H1 (cell line): Measurements from ENCODE around the gene GRIP1. TPM values are rescaled to one million over a fixed set of nuclear protein-coding genes. Genes with fewer than 3 reads are reported as not detected.

Source experiments
- ASH2L ChIP-seq: fragments of 200-600, 300-600 bp; sonication (generic); IDR thresholded peaks from one replicate; pipeline ENCODE4 v1.7.1; 2017; ENCODE audit warnings: low read length
- SAP30 ChIP-seq: fragments of 300-600 bp; sonication (generic); IDR thresholded peaks from 2 replicates; pipeline ENCODE4 v1.7.1; 2012; ENCODE audit warnings: low read length, moderate library complexity, mild to moderate bottlenecking, inconsistent platforms; ENCODE audit not compliant: insufficient read depth, insufficient replicate concordance
- TEAD4 ChIP-seq: IDR thresholded peaks from 2 replicates; pipeline ENCODE4 v1.6.1; 2012; ENCODE audit warnings: low read depth, low read length, inconsistent platforms, mixed read lengths
- polyA plus RNA-seq, 7 experiments: library from polyadenylated mRNA; depleted of rRNA in 3 of 7; stranded (reverse) in 5 of 7; unstranded in 2 of 7; fragments of >200 nt in 5 of 7; fragments of 200-250 nt in 2 of 7; gene quantifications; 1 replicate in 5 of 7; 2 replicates in 1 of 7; 4 replicates in 1 of 7; pipeline versions ENCODE4 v1.2.1 to v1.2.3, GENCODE V29; 2011 to 2013; ENCODE audit warnings: missing spikeins in 2 of 7, mixed read lengths in 2 of 7
- total RNA-seq: library from RNA; stranded (reverse); fragmentation: NEBNext Ultra II Directional; extraction: Animal tissue kit (Norgen Biotek cat#: 25700); gene quantifications from 2 replicates; pipeline ENCODE4 v1.2.1, GENCODE V29; 2021
- TF ChIP-seq, protein P1 (sequence below): IDR thresholded peaks from 2 replicates; pipeline ENCODE4 v1.6.1; 2011; ENCODE audit warnings: low read length, improper control_type of control experiment

The GRIP1 gene
- total and polyA plus RNA-seq, 2 of the 8 experiments (the other 6 are each of a cell fraction or from before 2014, with no cell fraction given), result 4.5 to 27.3 TPM

GRCh38 chr12:66319266-66319954 lies 359.5 kb downstream of the GRIP1 start (continued):
- TF ChIP-seq, protein P1, sequence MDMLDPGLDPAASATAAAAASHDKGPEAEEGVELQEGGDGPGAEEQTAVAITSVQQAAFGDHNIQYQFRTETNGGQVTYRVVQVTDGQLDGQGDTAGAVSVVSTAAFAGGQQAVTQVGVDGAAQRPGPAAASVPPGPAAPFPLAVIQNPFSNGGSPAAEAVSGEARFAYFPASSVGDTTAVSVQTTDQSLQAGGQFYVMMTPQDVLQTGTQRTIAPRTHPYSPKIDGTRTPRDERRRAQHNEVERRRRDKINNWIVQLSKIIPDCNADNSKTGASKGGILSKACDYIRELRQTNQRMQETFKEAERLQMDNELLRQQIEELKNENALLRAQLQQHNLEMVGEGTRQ, result no peak
- TF ChIP-seq SAP30, result no peak
- no peak for TF ChIP-seq ASH2L
- TF ChIP-seq TEAD4, result no peak
